ENCODE results near the gene KIAA1217.

Gene KIAA1217

GRCh38 chr10:24172909-24173308 lies 36.0 kb upstream of the KIAA1217 start:
- TF ChIP-seq TAF1 (IDR thresholded peaks at IDR 0.05; ENCODE audit: borderline replicate concordance, insufficient read depth, low read length) (no peak), SIN3A (IDR thresholded peaks at IDR 0.05; ENCODE audit: borderline replicate concordance, insufficient read depth, low read length) (no peak), REST (IDR thresholded peaks at IDR 0.05; ENCODE audit: insufficient read depth in 1 of 2, low read depth in 2 of 2, low read length in 2 of 2) (no peak), POLR2AphosphoS5 (IDR thresholded peaks at IDR 0.05; ENCODE audit: low read depth, low read length) (no peak), FOXP2 (optimal IDR thresholded peaks at IDR 0.05; ENCODE audit: borderline replicate concordance, extremely low read depth, extremely low read length, insufficient read depth) (no peak)

- TF ChIP-seq SIN3A (IDR thresholded peaks at IDR 0.05; ENCODE audit: borderline replicate concordance, insufficient read depth, low read length) (no peak), POLR2AphosphoS5 (IDR thresholded peaks at IDR 0.05; ENCODE audit: low read depth, low read length) (no peak), FOXP2 (optimal IDR thresholded peaks at IDR 0.05; ENCODE audit: borderline replicate concordance, extremely low read depth, extremely low read length, insufficient read depth) (no peak), REST (IDR thresholded peaks at IDR 0.05; ENCODE audit: insufficient read depth in 1 of 2, low read depth in 2 of 2, low read length in 2 of 2) (no peak), TAF1 (IDR thresholded peaks at IDR 0.05; ENCODE audit: borderline replicate concordance, insufficient read depth, low read length) (no peak)
Measured at GRCh38 chr10:24174014-24174413, 34.9 kb upstream of the KIAA1217 start.

- no peak for TF ChIP-seq TAF1 (IDR thresholded peaks at IDR 0.05; ENCODE audit: borderline replicate concordance, insufficient read depth, low read length)
Measured at GRCh38 chr10:24176658-24177057, 32.3 kb upstream of the KIAA1217 start.

- TF ChIP-seq SIN3A (IDR thresholded peaks at IDR 0.05; ENCODE audit: borderline replicate concordance, insufficient read depth, low read length) (no peak), FOXP2 (optimal IDR thresholded peaks at IDR 0.05; ENCODE audit: borderline replicate concordance, extremely low read depth, extremely low read length, insufficient read depth) (no peak), REST (IDR thresholded peaks at IDR 0.05; ENCODE audit: insufficient read depth in 1 of 2, low read depth in 2 of 2, low read length in 2 of 2) (no peak), TAF1 (IDR thresholded peaks at IDR 0.05; ENCODE audit: borderline replicate concordance, insufficient read depth, low read length) (no peak), POLR2AphosphoS5 (IDR thresholded peaks at IDR 0.05; ENCODE audit: low read depth, low read length) (no peak)
Measured at GRCh38 chr10:24177636-24178035, 31.3 kb upstream of the KIAA1217 start.

GRCh38 chr10:24180891-24181290 lies 28.0 kb upstream of the KIAA1217 start:
- TF ChIP-seq SIN3A (IDR thresholded peaks at IDR 0.05; ENCODE audit: borderline replicate concordance, insufficient read depth, low read length) = no peak
- no peak for TF ChIP-seq FOXP2 (optimal IDR thresholded peaks at IDR 0.05; ENCODE audit: borderline replicate concordance, extremely low read depth, extremely low read length, insufficient read depth)
- no peak for TF ChIP-seq REST (IDR thresholded peaks at IDR 0.05; ENCODE audit: insufficient read depth in 1 of 2, low read depth in 2 of 2, low read length in 2 of 2)
- TF ChIP-seq POLR2AphosphoS5 (IDR thresholded peaks at IDR 0.05; ENCODE audit: low read depth, low read length) = no peak
- no peak for TF ChIP-seq TAF1 (IDR thresholded peaks at IDR 0.05; ENCODE audit: borderline replicate concordance, insufficient read depth, low read length)

Measured in PFSK-1 (cell line).